A673 (cell line): ENCODE results near the gene DSCAML1.

Experiments
- EZH2 ChIP-seq: fragments of 200-600 bp; sonication (generic); IDR thresholded peaks from 2 replicates; pipeline ENCODE4 v1.6.1; 2017; ENCODE audit warnings: borderline replicate concordance, low read depth, mild to moderate bottlenecking, mixed read lengths, antibody characterized with exemption, low read length; ENCODE audit not compliant: poor library complexity, severe bottlenecking
- TF ChIP-seq, protein P1 (sequence below): fragments of 300-800, 200-600 bp; sonication (generic); conservative IDR thresholded peaks from 2 replicates; pipeline ENCODE4 v1.5.1; 2017; ENCODE audit warnings: low read depth, mild to moderate bottlenecking, antibody characterized with exemption, low read length, moderate library complexity, mixed read lengths

DNA sequence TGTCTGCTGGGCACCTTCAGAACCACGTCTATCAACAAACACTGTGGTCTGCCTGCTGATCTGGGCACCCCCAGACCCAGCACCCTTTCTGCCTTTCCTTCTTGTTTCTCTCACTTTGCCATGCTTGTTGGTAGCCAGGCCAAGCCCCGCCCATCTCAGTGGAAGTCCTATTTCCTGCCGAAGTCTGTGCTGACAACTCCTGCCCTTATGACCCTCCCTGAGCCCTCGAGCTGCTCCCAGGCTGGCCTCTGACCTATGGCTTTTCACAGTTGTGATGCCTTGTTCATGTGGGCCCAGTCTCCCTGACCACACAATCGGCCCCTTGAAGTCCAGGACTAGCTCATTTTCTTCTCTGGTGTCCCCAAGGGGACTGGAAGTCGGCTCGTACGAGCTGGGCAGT lies 132.1 kb downstream of the DSCAML1 start:
- TF ChIP-seq, protein P1, sequence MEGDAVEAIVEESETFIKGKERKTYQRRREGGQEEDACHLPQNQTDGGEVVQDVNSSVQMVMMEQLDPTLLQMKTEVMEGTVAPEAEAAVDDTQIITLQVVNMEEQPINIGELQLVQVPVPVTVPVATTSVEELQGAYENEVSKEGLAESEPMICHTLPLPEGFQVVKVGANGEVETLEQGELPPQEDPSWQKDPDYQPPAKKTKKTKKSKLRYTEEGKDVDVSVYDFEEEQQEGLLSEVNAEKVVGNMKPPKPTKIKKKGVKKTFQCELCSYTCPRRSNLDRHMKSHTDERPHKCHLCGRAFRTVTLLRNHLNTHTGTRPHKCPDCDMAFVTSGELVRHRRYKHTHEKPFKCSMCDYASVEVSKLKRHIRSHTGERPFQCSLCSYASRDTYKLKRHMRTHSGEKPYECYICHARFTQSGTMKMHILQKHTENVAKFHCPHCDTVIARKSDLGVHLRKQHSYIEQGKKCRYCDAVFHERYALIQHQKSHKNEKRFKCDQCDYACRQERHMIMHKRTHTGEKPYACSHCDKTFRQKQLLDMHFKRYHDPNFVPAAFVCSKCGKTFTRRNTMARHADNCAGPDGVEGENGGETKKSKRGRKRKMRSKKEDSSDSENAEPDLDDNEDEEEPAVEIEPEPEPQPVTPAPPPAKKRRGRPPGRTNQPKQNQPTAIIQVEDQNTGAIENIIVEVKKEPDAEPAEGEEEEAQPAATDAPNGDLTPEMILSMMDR: no peak
- no peak for TF ChIP-seq EZH2
